IMR-90 (cell line): ENCODE results near the gene ARSD. TPM values are rescaled to one million over a fixed set of nuclear protein-coding genes. Genes with fewer than 3 reads are reported as not detected.

ENCODE experiments used
- ATAC-seq: fragments of 200-7000 bp; cut with Tn5 transposase; 2 replicates; pipeline ENCODE4 v1.9.1; 2020; ENCODE audit warnings: low read depth, mild to moderate bottlenecking, moderate library complexity
- BruUV-seq: library from RNA; stranded (reverse); fragments of 400-500 nt; replicated peaks from 2 replicates; lab custom pipeline; 2021; lab: Mats Ljungman, UMichigan
- CTCF ChIA-PET: fragments of 300-600 bp; formaldehyde crosslinking; extraction: SDS; loops from one replicate; lab custom pipeline; 2021; ENCODE audit warnings: antibody characterized with exemption; lab: Yijun Ruan, JAX
- POLR2A ChIA-PET: fragments of 300-600 bp; sonication (Branson Sonifier 250); formaldehyde crosslinking; loops from one replicate; lab custom pipeline; 2022; ENCODE audit warnings: antibody characterized with exemption; ENCODE audit not compliant: unreplicated experiment; lab: Charles Lee
- DNase-seq: peaks from one replicate; pipeline ENCODE4 v3.0.0; 2013
- H2AFZ ChIP-seq: replicated peaks from 2 replicates; pipeline ENCODE3; 2013; ENCODE audit warnings: low read length, mild to moderate bottlenecking; ENCODE audit not compliant: poor library complexity
- H2AK5ac ChIP-seq: 2 replicates; pipeline ENCODE4 v1.6.1; 2013; ENCODE audit warnings: low read depth, low read length, inconsistent platforms
- H2AK9ac ChIP-seq: replicated peaks from 2 replicates; pipeline ENCODE3; 2013; ENCODE audit warnings: mild to moderate bottlenecking, low read depth, low read length, moderate library complexity; ENCODE audit not compliant: poor library complexity
- H2BK120ac ChIP-seq: 2 replicates; pipeline ENCODE4 v1.6.1; 2013; ENCODE audit warnings: low read depth, low read length, inconsistent platforms
- H2BK15ac ChIP-seq: 3 replicates; pipeline ENCODE4 v1.6.1; 2013; ENCODE audit warnings: low read depth, low read length, inconsistent platforms
- H2BK20ac ChIP-seq: 2 replicates; pipeline ENCODE4 v1.6.1; 2013; ENCODE audit warnings: low read depth, mild to moderate bottlenecking, inconsistent platforms, low read length, moderate library complexity
- H2BK5ac ChIP-seq: 2 replicates; pipeline ENCODE4 v1.6.1; 2013; ENCODE audit warnings: mild to moderate bottlenecking, low read depth, low read length, inconsistent platforms; ENCODE audit not compliant: poor library complexity, severe bottlenecking
- H3K14ac ChIP-seq: replicated peaks from 2 replicates; pipeline ENCODE4 v1.6.1; 2013; ENCODE audit warnings: low read depth, low read length, inconsistent platforms
- H3K18ac ChIP-seq: 2 replicates; pipeline ENCODE4 v1.6.1; 2013; ENCODE audit warnings: low read depth, low read length, control low read depth
- H3K23ac ChIP-seq: 2 replicates; pipeline ENCODE4 v1.6.1; 2013; ENCODE audit warnings: low read depth, low read length, inconsistent platforms
- H3K27ac ChIP-seq: 2 replicates; pipeline ENCODE4 v1.5.1; 2013; ENCODE audit warnings: mild to moderate bottlenecking, control low read depth, low read length; ENCODE audit not compliant: insufficient read depth
- H3K27me3 ChIP-seq: 2 replicates; pipeline ENCODE4 v1.6.1; 2013; ENCODE audit warnings: low read length; ENCODE audit not compliant: control insufficient read depth, insufficient read depth
- H3K36me3 ChIP-seq: 2 replicates; pipeline ENCODE4 v1.6.1; 2013; ENCODE audit warnings: low read length, mixed read lengths; ENCODE audit not compliant: control insufficient read depth, insufficient read depth
- H3K4ac ChIP-seq: 2 replicates; pipeline ENCODE4 v1.6.1; 2013; ENCODE audit warnings: low read depth, low read length, inconsistent platforms
- H3K4me1 ChIP-seq: 2 replicates; pipeline ENCODE4 v1.6.1; 2013; ENCODE audit warnings: low read length, mixed read lengths; ENCODE audit not compliant: control insufficient read depth, insufficient read depth
- H3K4me2 ChIP-seq: 2 replicates; pipeline ENCODE4 v1.6.1; 2013; ENCODE audit warnings: low read depth, mild to moderate bottlenecking, control low read depth, low read length, moderate library complexity
- H3K4me3 ChIP-seq: 2 replicates; pipeline ENCODE4 v1.5.1; 2013; ENCODE audit warnings: low read depth, mild to moderate bottlenecking, control low read depth, low read length, moderate library complexity; ENCODE audit not compliant: insufficient read depth
- H3K56ac ChIP-seq: 2 replicates; pipeline ENCODE4 v1.6.1; 2013; ENCODE audit warnings: low read length, inconsistent platforms; ENCODE audit not compliant: insufficient read depth; ENCODE audit errors: extremely low read depth
- H3K79me1 ChIP-seq, 2 experiments: 2 replicates each; pipeline ENCODE4 v1.6.1; 2013; ENCODE audit warnings: low read length in 2 of 2, inconsistent platforms in 1 of 2, low read depth in 1 of 2
- H3K9ac ChIP-seq: 2 replicates; pipeline ENCODE4 v1.6.1; 2013; ENCODE audit warnings: low read depth, low read length, control low read depth
- H3K9me1 ChIP-seq: 2 replicates; pipeline ENCODE4 v1.6.1; 2013; ENCODE audit warnings: low read length, inconsistent platforms; ENCODE audit not compliant: insufficient read depth
- H3K9me3 ChIP-seq: 2 replicates; pipeline ENCODE4 v1.6.1; 2013; ENCODE audit warnings: low read length; ENCODE audit not compliant: control insufficient read depth, insufficient read depth
- H4K20me1 ChIP-seq: 2 replicates; pipeline ENCODE4 v1.6.1; 2013; ENCODE audit warnings: low read length, inconsistent platforms; ENCODE audit not compliant: insufficient read depth
- H4K5ac ChIP-seq: 2 replicates; pipeline ENCODE4 v1.6.1; 2013; ENCODE audit warnings: mild to moderate bottlenecking, low read depth, low read length, control low read depth
- H4K8ac ChIP-seq, 2 experiments: 2 replicates each; pipeline ENCODE4 v1.6.1; 2013; ENCODE audit warnings: low read depth in 2 of 2, low read length in 2 of 2, control low read depth in 1 of 2, inconsistent platforms in 1 of 2
- H4K91ac ChIP-seq: 2 replicates; pipeline ENCODE4 v1.6.1; 2013; ENCODE audit warnings: low read depth, low read length, inconsistent platforms; ENCODE audit not compliant: insufficient read depth
- BHLHE40 ChIP-seq: fragments of 150-350 bp; IDR thresholded peaks from 2 replicates; pipeline ENCODE4 v1.6.1; 2016; ENCODE audit warnings: mild to moderate bottlenecking, low read depth, low read length
- CEBPB ChIP-seq: IDR thresholded peaks from 2 replicates; pipeline ENCODE4 v1.6.1; 2012; ENCODE audit warnings: low read depth, low read length, improper control_type of control experiment
- CHD1 ChIP-seq: IDR thresholded peaks from 2 replicates; pipeline ENCODE4 v1.6.1; 2012; ENCODE audit warnings: low read depth, low read length, improper control_type of control experiment
- FOS ChIP-seq: fragments of 150-350 bp; IDR thresholded peaks from 2 replicates; pipeline ENCODE4 v1.6.1; 2016; ENCODE audit warnings: low read depth, low read length
- MAFK ChIP-seq: IDR thresholded peaks from 2 replicates; pipeline ENCODE4 v1.6.1; 2012; ENCODE audit warnings: low read depth, low read length, improper control_type of control experiment
- MAZ ChIP-seq: IDR thresholded peaks from 2 replicates; pipeline ENCODE4 v1.6.1; 2012; ENCODE audit warnings: low read depth, mild to moderate bottlenecking, low read length, improper control_type of control experiment, moderate library complexity, borderline replicate concordance
- MXI1 ChIP-seq: IDR thresholded peaks from 2 replicates; pipeline ENCODE4 v1.6.1; 2012; ENCODE audit warnings: low read depth, mild to moderate bottlenecking, low read length, moderate library complexity, borderline replicate concordance
- NFE2L2 ChIP-seq: fragments of 150-350 bp; IDR thresholded peaks from 2 replicates; pipeline ENCODE4 v1.6.1; 2016; ENCODE audit warnings: low read depth, mild to moderate bottlenecking, low read length
- POLR2A ChIP-seq: IDR thresholded peaks from 2 replicates; pipeline ENCODE4 v1.6.1; 2012; ENCODE audit warnings: mild to moderate bottlenecking, low read depth, low read length
- RAD21 ChIP-seq: IDR thresholded peaks from 2 replicates; pipeline ENCODE4 v1.6.1; 2012; ENCODE audit warnings: low read length, improper control_type of control experiment
- RCOR1 ChIP-seq: IDR thresholded peaks from 2 replicates; pipeline ENCODE4 v1.6.1; 2012; ENCODE audit warnings: mild to moderate bottlenecking, low read length, improper control_type of control experiment; ENCODE audit not compliant: insufficient replicate concordance
- RFX5 ChIP-seq: IDR thresholded peaks from 2 replicates; pipeline ENCODE4 v1.8.0; 2012; ENCODE audit warnings: low read depth, mild to moderate bottlenecking, low read length, moderate library complexity
- SMC3 ChIP-seq: fragments of 150-350 bp; IDR thresholded peaks from 2 replicates; pipeline ENCODE4 v1.6.1; 2016; ENCODE audit warnings: low read depth, mild to moderate bottlenecking, antibody characterized with exemption, low read length, moderate library complexity
- WGBS, 2 experiments: methylation state at CpG; one replicate each; pipeline versions ENCODE4 v1.1.5 to v1.1.7; 2013; ENCODE audit warnings: missing lambda C conversion rate in 2 of 2; ENCODE audit not compliant: insufficient read length in 1 of 2; ENCODE audit errors: extremely low coverage in 2 of 2; 5-methylcytosine and 5-hydroxymethylcytosine counted together
- dilution Hi-C: fragments of 300-500 bp; cut with HindIII; formaldehyde crosslinking; loops from one replicate; pipeline ENCODE4 v1.14.3; 2018; ENCODE audit warnings: low sequenced_read_pairs; ENCODE audit not compliant: unreplicated experiment
- in situ Hi-C: fragments of 300-500 bp; cut with MboI; formaldehyde crosslinking; loops from 3 replicates; pipeline ENCODE4 v1.14.3; 2019; ENCODE audit warnings: low sequenced_read_pairs, inconsistent platforms, mixed read lengths
- intact Hi-C: fragments of 100-400 bp; cut with micrococcal nuclease; formaldehyde crosslinking; loops from 2 replicates; pipeline ENCODE4 v1.10.0; 2022
- polyA plus RNA-seq, 3 experiments: library from polyadenylated mRNA; depleted of rRNA; stranded (reverse); fragments of >200 nt; gene quantifications; 2 replicates each; pipeline ENCODE4 v1.2.3, GENCODE V29; 2012; ENCODE audit warnings: low replicate concordance in 1 of 3
- total RNA-seq: library from RNA; depleted of rRNA; stranded (reverse); fragments of >200 nt; gene quantifications from 2 replicates; pipeline ENCODE4 v1.2.3, GENCODE V29; 2012
- TF ChIP-seq, protein P1 (sequence below): conservative IDR thresholded peaks from 2 replicates; pipeline ENCODE4 v1.5.1; 2012; ENCODE audit warnings: mild to moderate bottlenecking, low read depth, low read length, improper control_type of control experiment
- TF ChIP-seq, protein P2 (sequence below): fragments of 150-350 bp; IDR thresholded peaks from 2 replicates; pipeline ENCODE4 v1.6.1; 2017; ENCODE audit warnings: mild to moderate bottlenecking, antibody characterized with exemption, low read length, low read depth
- TF ChIP-seq, protein P3 (sequence below): fragments of 150-350 bp; IDR thresholded peaks from 2 replicates; pipeline ENCODE4 v1.6.1; 2016; ENCODE audit warnings: low read depth, mild to moderate bottlenecking, low read length, moderate library complexity, borderline replicate concordance

ARSD gene
- total and polyA plus RNA-seq, 2 of the 4 experiments (the other 2 are of a cell fraction), result 5.1 to 6.3 TPM

DNA sequence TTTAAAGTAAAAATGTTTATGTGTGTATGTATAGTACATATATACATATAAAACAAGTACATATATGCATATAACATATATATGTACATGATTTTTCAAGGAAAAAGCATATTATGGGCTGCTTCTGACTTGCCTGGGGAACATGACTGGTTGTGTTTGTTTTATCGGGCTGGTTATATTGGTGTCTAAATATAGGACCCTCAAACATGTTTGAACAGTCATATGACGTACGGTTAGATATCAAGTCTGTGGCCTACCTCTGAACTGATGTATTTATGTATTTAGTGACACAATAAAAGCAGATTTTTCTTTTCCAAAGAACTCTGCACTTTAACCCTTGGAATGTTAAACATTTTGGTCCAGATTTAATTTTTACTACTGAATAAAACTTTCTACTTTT is 37.9 kb upstream of the ARSD start:
- no peak overlapping the region for H2AK5ac ChIP-seq
- H2BK5ac ChIP-seq, result no peak overlapping the region
- ChIA-PET POLR2A (no interaction called here), CTCF (no interaction called here)
- BruUV-seq, result no TSS peak
- no peak overlapping the region for H2AK9ac ChIP-seq
- H2AFZ ChIP-seq, result no peak overlapping the region
- H4K91ac ChIP-seq, result no peak overlapping the region
- H3K4me3 ChIP-seq, result no peak overlapping the region
- DNase-seq, result no peak
- no peaks in the 10 kb centered on the region for H3K9me1 ChIP-seq
- H3K56ac ChIP-seq, result no peak overlapping the region
- intact Hi-C loops (no loop called here), dilution Hi-C loops (no loop called here), in situ Hi-C loops (no loop called here)
- H2BK20ac ChIP-seq, result no peak overlapping the region
- H3K9ac ChIP-seq, result no peak overlapping the region
- H3K18ac ChIP-seq, result no peak overlapping the region
- no peak overlapping the region for H3K14ac ChIP-seq
- no peak overlapping the region for H2BK15ac ChIP-seq
- H4K5ac ChIP-seq, result no peak overlapping the region
- H2BK120ac ChIP-seq, result no peak overlapping the region
- no peaks in the 10 kb centered on the region for H4K20me1 ChIP-seq
- no peak overlapping the region for H3K23ac ChIP-seq
- H3K79me1 ChIP-seq, result no peaks in the 10 kb centered on the region
- no peaks in the 10 kb centered on the region for H3K36me3 ChIP-seq
- no peak overlapping the region for H3K27ac ChIP-seq
- H3K4ac ChIP-seq, result no peak overlapping the region
- TF ChIP-seq MAZ (no peak), CHD1 (no peak), CEBPB (no peak), NFE2L2 (no peak), RCOR1 (no peak), RFX5 (no peak), BHLHE40 (no peak), RAD21 (no peak), MXI1 (no peak), MAFK (no peak), FOS (no peak), POLR2A (no peak), SMC3 (no peak)
- TF ChIP-seq, protein P1, sequence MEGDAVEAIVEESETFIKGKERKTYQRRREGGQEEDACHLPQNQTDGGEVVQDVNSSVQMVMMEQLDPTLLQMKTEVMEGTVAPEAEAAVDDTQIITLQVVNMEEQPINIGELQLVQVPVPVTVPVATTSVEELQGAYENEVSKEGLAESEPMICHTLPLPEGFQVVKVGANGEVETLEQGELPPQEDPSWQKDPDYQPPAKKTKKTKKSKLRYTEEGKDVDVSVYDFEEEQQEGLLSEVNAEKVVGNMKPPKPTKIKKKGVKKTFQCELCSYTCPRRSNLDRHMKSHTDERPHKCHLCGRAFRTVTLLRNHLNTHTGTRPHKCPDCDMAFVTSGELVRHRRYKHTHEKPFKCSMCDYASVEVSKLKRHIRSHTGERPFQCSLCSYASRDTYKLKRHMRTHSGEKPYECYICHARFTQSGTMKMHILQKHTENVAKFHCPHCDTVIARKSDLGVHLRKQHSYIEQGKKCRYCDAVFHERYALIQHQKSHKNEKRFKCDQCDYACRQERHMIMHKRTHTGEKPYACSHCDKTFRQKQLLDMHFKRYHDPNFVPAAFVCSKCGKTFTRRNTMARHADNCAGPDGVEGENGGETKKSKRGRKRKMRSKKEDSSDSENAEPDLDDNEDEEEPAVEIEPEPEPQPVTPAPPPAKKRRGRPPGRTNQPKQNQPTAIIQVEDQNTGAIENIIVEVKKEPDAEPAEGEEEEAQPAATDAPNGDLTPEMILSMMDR, result no peak
- TF ChIP-seq, protein P2, sequence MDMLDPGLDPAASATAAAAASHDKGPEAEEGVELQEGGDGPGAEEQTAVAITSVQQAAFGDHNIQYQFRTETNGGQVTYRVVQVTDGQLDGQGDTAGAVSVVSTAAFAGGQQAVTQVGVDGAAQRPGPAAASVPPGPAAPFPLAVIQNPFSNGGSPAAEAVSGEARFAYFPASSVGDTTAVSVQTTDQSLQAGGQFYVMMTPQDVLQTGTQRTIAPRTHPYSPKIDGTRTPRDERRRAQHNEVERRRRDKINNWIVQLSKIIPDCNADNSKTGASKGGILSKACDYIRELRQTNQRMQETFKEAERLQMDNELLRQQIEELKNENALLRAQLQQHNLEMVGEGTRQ, result no peak
- TF ChIP-seq, protein P3, sequence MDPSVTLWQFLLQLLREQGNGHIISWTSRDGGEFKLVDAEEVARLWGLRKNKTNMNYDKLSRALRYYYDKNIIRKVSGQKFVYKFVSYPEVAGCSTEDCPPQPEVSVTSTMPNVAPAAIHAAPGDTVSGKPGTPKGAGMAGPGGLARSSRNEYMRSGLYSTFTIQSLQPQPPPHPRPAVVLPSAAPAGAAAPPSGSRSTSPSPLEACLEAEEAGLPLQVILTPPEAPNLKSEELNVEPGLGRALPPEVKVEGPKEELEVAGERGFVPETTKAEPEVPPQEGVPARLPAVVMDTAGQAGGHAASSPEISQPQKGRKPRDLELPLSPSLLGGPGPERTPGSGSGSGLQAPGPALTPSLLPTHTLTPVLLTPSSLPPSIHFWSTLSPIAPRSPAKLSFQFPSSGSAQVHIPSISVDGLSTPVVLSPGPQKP, result no peak
- H3K4me1 ChIP-seq, result peaks cover 1% of the 10 kb centered on the region; the same call in 1 of the 2 replicates
- no peak for ATAC-seq
- no peaks in the 10 kb centered on the region for H3K27me3 ChIP-seq
- no peak overlapping the region for H4K8ac ChIP-seq
- no CpG with 5 or more reads among the region's 3 CpGs for WGBS, 2 experiments
- peaks cover 3% of the 10 kb centered on the region; the same call in 1 of the 2 replicates for H3K9me3 ChIP-seq
- H3K4me2 ChIP-seq, result no peak overlapping the region
